Testis (tissue), 3 donors: Measurements from ENCODE around the gene PRDM8. TPM values are rescaled to one million over a fixed set of nuclear protein-coding genes. Genes with fewer than 3 reads are reported as not detected.
A peak's percentile ranks its signal among the peaks of the same experiment; 100 is the strongest.

Source experiments
- DNase-seq: peaks from one replicate; pipeline ENCODE4 v3.0.0-alpha.2; 2019
- H3K27ac ChIP-seq, 2 donors: fragments of 200-600 bp; sonication (generic); one replicate each; pipeline ENCODE4 v1.5.1; 2019
- H3K27me3 ChIP-seq: fragments of 200-600 bp; sonication (generic); one replicate; pipeline ENCODE4 v1.5.1; 2019
- H3K36me3 ChIP-seq: fragments of 200-600 bp; sonication (generic); one replicate; pipeline ENCODE4 v1.5.1; 2017; ENCODE audit warnings: low read depth; ENCODE audit errors: missing control alignments
- H3K4me1 ChIP-seq: fragments of 200-600 bp; sonication (generic); one replicate; pipeline ENCODE4 v1.5.1; 2019
- H3K4me3 ChIP-seq, 2 donors: fragments of 200-600 bp; sonication (generic); one replicate each; pipeline ENCODE4 v1.5.1; 2017 to 2019
- H3K9me3 ChIP-seq: fragments of 200-600 bp; sonication (generic); one replicate; pipeline ENCODE4 v1.5.1; 2017
- POLR2A ChIP-seq: fragments of 450-650 bp; IDR thresholded peaks from one replicate; pipeline ENCODE4 v1.6.1; 2017; ENCODE audit warnings: antibody characterized with exemption, mild to moderate bottlenecking, moderate library complexity
- WGBS, 2 donors: methylation state at CpG; one replicate each; pipeline ENCODE4 v1.1.5; 2018; 5-methylcytosine and 5-hydroxymethylcytosine counted together
- intact Hi-C: fragments of 100-400 bp; cut with DNase I; formaldehyde crosslinking; loops from one replicate; pipeline ENCODE4 v1.15.1; 2023; ENCODE audit warnings: low total_unique reads
- polyA plus RNA-seq: library from polyadenylated mRNA; stranded (reverse); fragments of 350-450 nt; fragmentation: Illumina TruSeq; extraction: RNeasy Lipid Tissue Mini Kit (QIAGEN cat#74804); gene quantifications from one replicate; pipeline ENCODE4 v1.2.3, GENCODE V29; 2014; ENCODE audit warnings: low read depth, low replicate concordance; ENCODE audit not compliant: insufficient read depth
- total RNA-seq, 2 donors: library from RNA; depleted of rRNA; stranded (reverse); fragments of >200 nt; gene quantifications; one replicate each; pipeline ENCODE4 v1.2.3, GENCODE V29; 2016
- TF ChIP-seq, protein P1 (sequence below), 3 experiments: fragments of 450-650 bp in 2 of 3; fragments of 200-600 bp in 1 of 3; sonication (generic) in 1 of 3; IDR thresholded peaks; one replicate each; pipeline ENCODE4 v1.5.1; 2016 to 2019; ENCODE audit warnings: antibody characterized with exemption in 3 of 3, mild to moderate bottlenecking in 2 of 3, moderate library complexity in 1 of 3

The PRDM8 gene
- total and polyA plus RNA-seq, 3 donors from 2014 or later: 1.1 to 4.3 (median 3.9) TPM

DNA sequence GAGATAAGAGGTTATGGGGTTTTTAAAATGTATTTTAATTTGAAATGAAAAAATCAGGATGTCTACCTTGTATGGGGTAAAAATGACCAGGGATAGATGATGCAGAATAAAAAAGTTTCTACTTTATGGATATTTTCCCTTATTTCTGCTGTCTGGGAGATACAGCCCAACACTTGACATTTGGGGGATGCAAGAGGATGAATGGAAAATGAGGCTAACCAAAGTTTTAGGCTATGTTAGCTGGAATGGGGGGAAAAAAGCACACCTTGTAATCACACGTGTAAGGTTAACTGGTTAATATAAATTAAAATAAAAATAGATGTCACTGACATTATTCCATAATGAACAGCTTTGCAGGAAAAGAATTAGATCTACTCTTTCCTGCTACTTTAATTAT lies 1.1 kb downstream of the PRDM8 start:
- Histone ChIP-seq H3K36me3 (no peaks in the 10 kb centered on the region), H3K4me1 (no peaks in the 10 kb centered on the region), H3K27ac (no peak overlapping the region), H3K4me3 (no peak overlapping the region), H3K9me3 (no peaks in the 10 kb centered on the region), H3K27me3 (peaks cover 5% of the 10 kb centered on the region)
- TF ChIP-seq, protein P1, sequence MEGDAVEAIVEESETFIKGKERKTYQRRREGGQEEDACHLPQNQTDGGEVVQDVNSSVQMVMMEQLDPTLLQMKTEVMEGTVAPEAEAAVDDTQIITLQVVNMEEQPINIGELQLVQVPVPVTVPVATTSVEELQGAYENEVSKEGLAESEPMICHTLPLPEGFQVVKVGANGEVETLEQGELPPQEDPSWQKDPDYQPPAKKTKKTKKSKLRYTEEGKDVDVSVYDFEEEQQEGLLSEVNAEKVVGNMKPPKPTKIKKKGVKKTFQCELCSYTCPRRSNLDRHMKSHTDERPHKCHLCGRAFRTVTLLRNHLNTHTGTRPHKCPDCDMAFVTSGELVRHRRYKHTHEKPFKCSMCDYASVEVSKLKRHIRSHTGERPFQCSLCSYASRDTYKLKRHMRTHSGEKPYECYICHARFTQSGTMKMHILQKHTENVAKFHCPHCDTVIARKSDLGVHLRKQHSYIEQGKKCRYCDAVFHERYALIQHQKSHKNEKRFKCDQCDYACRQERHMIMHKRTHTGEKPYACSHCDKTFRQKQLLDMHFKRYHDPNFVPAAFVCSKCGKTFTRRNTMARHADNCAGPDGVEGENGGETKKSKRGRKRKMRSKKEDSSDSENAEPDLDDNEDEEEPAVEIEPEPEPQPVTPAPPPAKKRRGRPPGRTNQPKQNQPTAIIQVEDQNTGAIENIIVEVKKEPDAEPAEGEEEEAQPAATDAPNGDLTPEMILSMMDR (IDR thresholded peaks at IDR 0.05): no peak
- TF ChIP-seq POLR2A: no peak
- 30 to 49% methylated on average over 1 of the region's 1 CpG for WGBS, 2 donors
- intact Hi-C loops: no loop called here
- DNase-seq: no peak

DNA sequence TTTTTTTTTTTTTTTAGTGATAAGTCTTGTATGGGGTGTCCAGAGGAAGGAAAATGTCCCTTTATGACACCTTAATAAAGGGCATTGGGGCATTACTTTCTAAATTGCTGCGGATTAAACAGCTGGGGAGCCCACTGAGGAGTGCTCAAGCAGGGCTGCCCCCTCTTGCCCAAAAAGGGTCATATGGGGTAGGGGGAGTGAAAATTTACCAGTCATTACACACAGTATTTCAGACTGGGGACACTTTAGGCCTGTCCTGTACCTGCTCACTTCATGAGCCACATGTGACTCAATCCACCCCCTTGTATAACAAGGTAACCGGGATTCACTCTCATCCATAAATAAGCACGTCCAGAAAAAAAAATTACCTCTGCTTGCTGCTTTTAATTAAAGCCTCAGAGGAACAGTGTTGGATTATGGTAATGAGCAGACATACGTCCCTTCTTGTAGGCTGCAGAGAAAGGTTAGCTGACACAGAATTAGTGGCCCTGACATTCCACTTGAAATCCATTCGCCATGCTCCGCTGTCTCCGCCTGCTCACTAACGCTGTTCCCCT lies 1.8 kb downstream of the PRDM8 start:
- no peak overlapping the region for H3K27ac ChIP-seq
- no peaks in the 10 kb centered on the region for H3K9me3 ChIP-seq
- H3K4me1 ChIP-seq: no peaks in the 10 kb centered on the region
- DNase-seq: no peak
- TF ChIP-seq, protein P1 (IDR thresholded peaks at IDR 0.05): no peak
- no peak for TF ChIP-seq POLR2A
- no peak overlapping the region for H3K4me3 ChIP-seq
- intact Hi-C loops: no loop called here
- 58 to 66% methylated on average over 8 of the region's 8 CpGs for WGBS, 2 donors
- peaks cover 5% of the 10 kb centered on the region for H3K27me3 ChIP-seq
- H3K36me3 ChIP-seq: no peaks in the 10 kb centered on the region

DNA sequence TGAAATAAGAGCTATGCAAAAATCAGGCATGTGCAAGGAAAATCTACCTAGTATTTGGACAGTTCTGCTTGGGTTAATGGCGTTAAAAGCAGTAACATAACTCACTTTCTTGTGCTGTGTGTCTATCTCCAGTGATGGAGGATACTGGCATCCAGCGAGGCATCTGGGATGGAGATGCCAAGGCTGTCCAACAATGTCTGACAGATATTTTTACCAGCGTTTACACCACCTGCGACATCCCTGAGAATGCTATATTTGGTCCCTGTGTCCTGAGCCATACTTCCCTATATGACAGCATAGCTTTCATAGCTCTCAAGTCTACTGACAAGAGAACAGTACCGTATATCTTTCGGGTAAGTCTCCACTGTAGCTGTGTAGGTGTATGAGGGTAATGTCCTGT lies 2.6 kb downstream of the PRDM8 start:
- 50 to 72% methylated on average over 6 of the region's 6 CpGs for WGBS, 2 donors
- Histone ChIP-seq H3K9me3 (no peaks in the 10 kb centered on the region), H3K4me3 (no peak overlapping the region), H3K27ac (no peak overlapping the region), H3K36me3 (no peaks in the 10 kb centered on the region), H3K27me3 (peaks cover 2% of the 10 kb centered on the region), H3K4me1 (no peaks in the 10 kb centered on the region)
- TF ChIP-seq, protein P1 (IDR thresholded peaks at IDR 0.05): no peak
- no peak for TF ChIP-seq POLR2A
- DNase-seq: no peak
- intact Hi-C loops: no loop called here

DNA sequence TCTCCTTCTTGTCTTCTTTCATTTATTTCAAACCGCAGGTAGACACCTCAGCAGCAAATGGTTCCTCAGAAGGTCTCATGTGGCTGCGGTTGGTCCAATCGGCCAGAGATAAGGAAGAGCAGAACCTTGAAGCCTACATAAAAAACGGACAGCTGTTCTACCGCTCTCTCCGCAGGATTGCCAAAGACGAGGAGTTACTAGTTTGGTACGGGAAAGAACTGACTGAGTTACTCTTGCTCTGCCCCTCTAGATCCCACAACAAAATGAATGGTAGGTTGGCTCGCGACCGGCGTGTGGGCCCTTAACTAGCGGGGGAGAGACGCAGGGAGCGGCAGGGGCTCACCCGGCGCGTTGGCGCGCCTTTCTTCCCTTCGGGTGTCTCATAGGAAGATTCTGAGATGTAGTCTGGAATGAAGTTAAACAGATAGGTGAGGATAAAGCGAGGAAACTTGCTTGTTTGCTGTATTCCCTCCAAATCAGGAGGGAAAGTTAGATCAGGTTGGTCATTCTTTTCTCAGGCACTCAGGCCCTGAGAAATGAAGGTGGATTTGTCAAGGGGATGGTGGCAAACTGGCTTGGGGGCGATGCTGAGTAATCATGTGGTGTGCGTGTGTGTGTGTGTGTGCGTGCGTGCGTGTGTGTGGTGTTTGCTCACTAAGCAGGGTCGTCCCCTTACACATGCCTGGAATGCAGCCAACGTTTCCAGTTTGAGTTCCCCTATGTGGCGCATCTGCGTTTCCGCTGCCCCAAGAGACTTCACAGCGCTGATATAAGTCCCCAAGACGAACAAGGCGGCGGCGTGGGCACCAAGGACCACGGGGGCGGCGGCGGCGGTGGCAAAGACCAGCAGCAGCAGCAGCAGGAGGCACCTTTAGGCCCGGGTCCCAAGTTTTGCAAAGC lies 4.2 kb downstream of the PRDM8 start:
- WGBS, 2 donors: 31 to 37% methylated on average over 34 to 42 of the region's 43 CpGs
- no peak for DNase-seq
- no peaks in the 10 kb centered on the region for H3K36me3 ChIP-seq
- TF ChIP-seq, protein P1 (IDR thresholded peaks at IDR 0.05): no peak
- no peak for TF ChIP-seq POLR2A
- intact Hi-C loops: no loop called here
- H3K9me3 ChIP-seq: no peaks in the 10 kb centered on the region
- H3K27me3 ChIP-seq: no peaks in the 10 kb centered on the region
- H3K4me3 ChIP-seq: peak overlapping the region; percentile 67 to 68
- no peaks in the 10 kb centered on the region for H3K4me1 ChIP-seq
- peak overlapping the region; percentile 75 to 93 for H3K27ac ChIP-seq
